Measurements from ENCODE around the gene EHBP1L1.

Gene EHBP1L1

GRCh38 chr11:65560555-65561418 lies 15.1 kb upstream of the EHBP1L1 start:
- no peak for DNase-seq

DNA sequence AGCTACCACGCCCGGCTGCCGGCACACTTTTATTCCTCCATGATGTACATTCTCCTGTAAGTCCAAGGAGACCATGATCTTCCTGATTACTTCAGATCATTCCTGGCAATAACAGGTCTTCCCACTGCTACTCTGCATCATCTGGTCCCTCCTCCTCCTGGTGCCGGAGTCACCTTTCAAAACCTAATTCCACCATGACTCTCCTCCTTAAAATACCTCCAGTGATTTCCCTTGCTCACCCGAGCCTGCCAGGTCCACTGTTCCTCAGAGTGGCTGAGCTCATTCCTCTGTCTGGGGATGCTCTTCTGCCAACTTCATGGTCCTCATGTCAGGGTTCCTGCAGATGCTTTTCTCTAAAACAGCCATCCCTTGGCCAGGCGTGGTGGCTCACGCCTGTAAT lies 13.8 kb upstream of the EHBP1L1 start:
- no peak for DNase-seq

- DNase-seq: no peak
Measured at GRCh38 chr11:65562788-65563187, 13.1 kb upstream of the EHBP1L1 start.

- DNase-seq: no peak
Measured at GRCh38 chr11:65563601-65564000, 12.3 kb upstream of the EHBP1L1 start.

- DNase-seq: peak; percentile 14
Measured at GRCh38 chr11:65564879-65565559, 10.8 kb upstream of the EHBP1L1 start.

DNA sequence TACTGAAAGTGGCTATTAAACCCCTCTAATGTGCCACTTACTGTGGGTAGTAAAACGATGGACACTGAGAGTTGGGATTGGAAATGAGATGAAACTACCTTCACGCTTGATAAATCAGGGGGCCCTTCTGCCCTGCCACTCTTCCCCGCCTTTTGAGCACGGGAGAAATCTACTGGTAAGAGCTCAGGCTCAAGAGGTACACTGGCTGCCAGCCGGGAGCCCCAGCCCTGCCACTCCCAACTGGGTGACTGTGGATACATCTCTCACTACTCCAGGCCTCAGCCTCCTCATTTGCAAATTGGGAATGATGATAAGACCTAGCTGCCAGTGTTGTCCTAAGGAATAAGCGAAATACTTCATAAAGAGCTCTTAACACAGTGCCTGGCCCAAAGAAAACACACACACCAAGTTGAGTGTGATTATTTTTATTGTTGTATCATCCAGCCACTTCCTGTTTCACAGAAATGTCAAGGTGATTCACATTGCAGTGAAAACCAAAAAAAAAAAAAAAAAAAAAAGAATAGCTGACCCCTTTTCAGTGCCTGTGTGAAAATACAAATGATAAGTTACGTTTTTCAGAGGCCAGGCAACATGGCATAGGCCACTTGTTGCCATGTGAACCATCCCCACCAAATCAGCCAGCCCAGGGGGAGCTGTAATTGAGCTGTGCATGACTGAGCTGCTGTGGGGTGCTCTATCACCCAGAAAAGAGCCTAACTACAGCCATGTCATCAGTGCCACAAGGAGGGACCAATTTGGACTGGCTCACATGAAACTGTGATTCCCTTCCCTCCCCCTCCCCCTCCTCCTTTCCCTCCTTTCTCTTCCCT lies 10.0 kb upstream of the EHBP1L1 start:
- DNase-seq: peak; percentile 42

GRCh38 chr11:65569164-65569972 lies 6.5 kb upstream of the EHBP1L1 start:
- DNase-seq: no peak

- DNase-seq: peak; percentile 99
Measured at GRCh38 chr11:65569973-65570918, 5.6 kb upstream of the EHBP1L1 start, which contains the start of gene ZNRD2. ZNRD2 (plus strand) TSS chr11:65570477; CDS start chr11:65570492, 15 bp downstream.

GRCh38 chr11:65571420-65571819 lies 4.4 kb upstream of the EHBP1L1 start:
- DNase-seq: no peak

DNA sequence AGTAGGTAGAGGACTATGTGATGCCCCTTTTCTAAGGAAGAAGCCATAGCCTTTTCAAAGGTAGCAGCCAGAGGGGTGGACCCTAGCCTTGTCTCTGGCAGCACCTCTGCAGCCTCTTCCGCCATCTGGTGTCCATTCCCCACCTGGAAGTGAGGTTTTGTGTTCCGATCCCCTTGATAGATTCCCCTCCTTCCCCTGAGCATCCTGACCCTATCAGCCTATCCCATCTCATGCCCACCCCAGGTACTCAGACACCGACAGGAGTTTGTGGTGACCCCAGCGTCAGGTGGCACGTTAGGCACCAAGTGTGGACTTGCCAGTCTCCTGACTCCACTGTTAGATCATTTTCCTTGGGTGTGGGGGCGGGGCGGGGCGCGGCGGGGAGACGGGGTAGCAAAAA lies 3.9 kb upstream of the EHBP1L1 start:
- no peak for DNase-seq

- peak; percentile 83 for DNase-seq
Measured at GRCh38 chr11:65572356-65573051, 3.3 kb upstream of the EHBP1L1 start, which contains the start of gene FAM89B. FAM89B (plus strand) TSS chr11:65572538; CDS start chr11:65572670, 132 bp downstream.

GRCh38 chr11:65573391-65574079 lies 2.3 kb upstream of the EHBP1L1 start:
- no peak for DNase-seq

GRCh38 chr11:65574109-65574810 lies 1.6 kb upstream of the EHBP1L1 start:
- peak; percentile 79 for DNase-seq

DNA sequence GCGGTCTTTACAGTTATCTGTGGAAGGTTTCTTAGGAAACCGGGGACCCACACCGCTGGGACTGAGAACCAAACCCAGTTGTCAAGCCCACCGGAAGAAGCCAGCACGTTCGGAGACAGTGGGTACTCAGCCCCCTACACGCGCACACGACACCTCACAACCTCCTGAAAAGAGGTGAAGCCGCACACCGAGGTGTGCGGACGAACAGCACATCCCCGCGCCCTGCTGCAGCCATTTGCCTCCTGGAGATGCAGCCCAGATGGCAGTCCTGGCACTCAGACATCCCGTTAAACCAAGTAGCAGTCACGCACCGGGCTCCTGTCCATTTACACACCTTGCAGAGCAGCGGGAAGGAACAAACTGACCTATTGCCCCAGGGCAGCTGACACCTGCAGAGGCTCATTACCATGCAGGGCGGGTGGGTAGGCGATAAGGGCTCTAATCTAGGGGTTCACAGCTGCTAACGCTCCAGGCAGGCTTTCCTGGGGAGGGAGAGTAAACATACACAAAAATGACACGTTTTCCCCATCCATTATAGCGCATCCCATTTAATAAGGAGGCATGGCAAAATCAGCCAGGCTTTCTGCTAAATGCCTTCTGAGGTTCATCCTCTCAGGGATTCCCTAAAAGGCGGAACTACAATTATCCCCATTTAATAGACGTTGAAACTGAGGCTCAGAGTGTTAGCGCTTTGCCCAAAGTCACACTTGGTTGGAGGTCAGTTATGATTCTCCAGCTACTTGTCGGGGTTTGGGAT lies 864 bp upstream of the EHBP1L1 start:
- DNase-seq: no peak

DNA sequence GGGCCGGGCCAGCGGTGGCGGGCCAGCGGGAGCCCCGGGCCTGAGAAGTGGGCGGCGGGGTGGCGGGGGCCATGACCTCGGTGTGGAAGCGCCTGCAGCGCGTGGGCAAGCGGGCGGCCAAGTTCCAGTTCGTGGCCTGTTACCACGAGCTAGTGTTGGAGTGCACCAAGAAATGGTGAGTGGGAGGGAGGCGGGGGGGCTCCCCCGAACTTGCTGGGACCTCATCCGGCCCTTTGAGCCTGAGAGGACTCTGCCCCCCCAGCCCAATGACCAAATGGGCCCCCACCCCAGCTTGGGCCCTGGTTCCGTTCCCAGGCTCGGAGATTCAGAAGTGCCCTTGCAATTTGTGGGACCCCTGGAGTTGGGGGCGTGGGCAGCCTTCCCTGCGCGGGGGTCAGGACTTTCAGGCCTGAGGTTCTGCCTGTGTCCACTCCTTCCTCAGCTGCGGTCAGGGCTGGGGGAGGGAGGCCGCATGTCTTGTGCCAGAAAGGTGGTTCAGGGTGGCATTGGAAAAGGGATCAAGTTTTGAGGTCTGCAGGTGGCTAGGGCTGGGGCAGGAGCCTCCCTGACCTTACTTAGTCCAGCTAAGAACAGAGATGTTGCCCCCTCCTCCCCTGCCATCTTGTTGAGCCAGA lies 496 bp downstream of the EHBP1L1 start:
- no peak for DNase-seq

- DNase-seq: no peak
Measured at GRCh38 chr11:65576867-65577755, 1.3 kb downstream of the EHBP1L1 start.

DNA sequence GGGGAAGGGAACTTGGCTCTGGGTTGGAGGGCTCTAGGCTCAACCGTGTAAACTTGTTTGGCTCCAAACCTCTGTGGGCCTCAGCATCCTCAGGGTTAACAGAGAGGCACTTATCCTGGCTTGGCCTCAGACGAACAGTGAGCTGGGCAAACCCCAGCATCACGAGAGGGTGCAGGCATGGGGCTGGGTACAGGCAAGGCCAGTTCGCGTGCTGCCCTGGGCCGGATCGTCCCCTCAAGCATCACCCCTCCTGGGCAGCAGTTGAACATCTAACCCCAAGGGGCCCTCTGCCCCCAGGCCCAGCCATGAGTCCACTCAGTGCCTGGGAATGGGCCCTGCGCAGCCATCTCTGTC lies 1.9 kb downstream of the EHBP1L1 start:
- DNase-seq: no peak

Data from effector CD4-positive, alpha-beta T cell (primary cell).